Thyroid gland (tissue), 4 donors: ENCODE measurements around the gene CSMD2. TPM values are rescaled to one million over a fixed set of nuclear protein-coding genes. Genes with fewer than 3 reads are reported as not detected.

Experiments used
- DNase-seq, 2 donors: peaks; one replicate each; pipeline ENCODE4 v3.0.0-alpha.2; 2019
- H3K27ac ChIP-seq, 3 donors: fragments of 200-600 bp; sonication (generic); 1 replicate in 2 of 3; 2 replicates in 1 of 3; pipeline ENCODE4 v1.5.1; 2016 to 2019; ENCODE audit warnings: mild to moderate bottlenecking in 1 of 3, moderate library complexity in 1 of 3
- H3K27me3 ChIP-seq: fragments of 200-600 bp; sonication (generic); one replicate; pipeline ENCODE4 v1.5.1; 2019
- H3K36me3 ChIP-seq, 2 donors: fragments of 200-600 bp; sonication (generic); one replicate each; pipeline ENCODE4 v1.5.1; 2016 to 2019
- H3K4me1 ChIP-seq, 2 donors: fragments of 200-600 bp; sonication (generic); one replicate each; pipeline ENCODE4 v1.5.1; 2017 to 2019
- H3K4me3 ChIP-seq, 3 donors: fragments of 200-600 bp; sonication (generic); replicated peaks in 1 of 3; 1 replicate in 2 of 3; 2 replicates in 1 of 3; pipeline ENCODE4 v1.5.1; 2016; ENCODE audit warnings: mild to moderate bottlenecking in 1 of 3
- H3K9me3 ChIP-seq: fragments of 200-600 bp; sonication (generic); one replicate; pipeline ENCODE4 v1.5.1; 2017
- CTCF ChIP-seq, 6 experiments: fragments of 200-600 bp in 3 of 6; fragments of 450-650 bp in 3 of 6; sonication (generic) in 3 of 6; IDR thresholded peaks; one replicate each; pipeline ENCODE4 v1.5.1; 2016 to 2019; ENCODE audit warnings: antibody characterized with exemption in 6 of 6, mild to moderate bottlenecking in 2 of 6, inconsistent platforms in 1 of 6, moderate library complexity in 1 of 6
- POLR2A ChIP-seq, 2 donors: fragments of 450-650 bp; IDR thresholded peaks; one replicate each; pipeline ENCODE4 v1.6.1; 2017; ENCODE audit warnings: antibody characterized with exemption in 2 of 2, mild to moderate bottlenecking in 2 of 2, moderate library complexity in 1 of 2
- WGBS, 2 donors: methylation state at CpG; one replicate each; pipeline ENCODE4 v1.1.5; 2017; 5-methylcytosine and 5-hydroxymethylcytosine counted together
- intact Hi-C: fragments of 100-400 bp; cut with DNase I; formaldehyde crosslinking; loops from one replicate; pipeline ENCODE4 v1.15.1; 2023
- total RNA-seq, 4 donors: library from RNA; depleted of rRNA; stranded (reverse); fragments of >200 nt; gene quantifications; one replicate each; pipeline ENCODE4 v1.2.3, GENCODE V29; 2016

Gene CSMD2
- total RNA-seq, 4 donors from 2014 or later = 0.10 to 0.45 (median 0.13) TPM; not detected in 1

GRCh38 chr1:33985656-33986055, 179.4 kb downstream of the CSMD2 start:
- 69 to 70% methylated on average over 4 of the region's 4 CpGs for WGBS, 2 donors
- intact Hi-C loops = no loop called here
- Histone ChIP-seq H3K36me3 (no peaks in the 10 kb centered on the region), H3K27ac (no peak overlapping the region), H3K4me1 (no peaks in the 10 kb centered on the region), H3K27me3 (no peaks in the 10 kb centered on the region), H3K9me3 (no peaks in the 10 kb centered on the region), H3K4me3 (no peak overlapping the region)
- TF ChIP-seq CTCF (IDR thresholded peaks at IDR 0.05) (no peak), POLR2A (IDR thresholded peaks at IDR 0.05) (no peak)
- no peak for DNase-seq

GRCh38 chr1:33984906-33985565, 180.0 kb downstream of the CSMD2 start:
- H3K4me1 ChIP-seq = no peaks in the 10 kb centered on the region
- TF ChIP-seq CTCF (IDR thresholded peaks at IDR 0.05) = no peak
- no peak for TF ChIP-seq POLR2A (IDR thresholded peaks at IDR 0.05)
- intact Hi-C loops = no loop called here
- H3K27me3 ChIP-seq = no peaks in the 10 kb centered on the region
- H3K4me3 ChIP-seq = no peak overlapping the region
- no peak for DNase-seq
- no peak overlapping the region for H3K27ac ChIP-seq
- H3K9me3 ChIP-seq = no peaks in the 10 kb centered on the region
- H3K36me3 ChIP-seq = no peaks in the 10 kb centered on the region
- 76% methylated on average over 13 of the region's 13 CpGs for WGBS, 2 donors

- WGBS, 2 donors = 90 to 96% methylated on average over 5 of the region's 5 CpGs
- intact Hi-C loops = no loop called here
- no peak overlapping the region for H3K27ac ChIP-seq
These were observed 182.6 kb downstream of the CSMD2 start for GRCh38 chr1:33982419-33982818.

GRCh38 chr1:33979341-33979740, 185.7 kb downstream of the CSMD2 start:
- no peaks in the 10 kb centered on the region for H3K27me3 ChIP-seq
- no peaks in the 10 kb centered on the region for H3K36me3 ChIP-seq
- no peak for DNase-seq
- no peaks in the 10 kb centered on the region for H3K9me3 ChIP-seq
- H3K4me1 ChIP-seq = no peaks in the 10 kb centered on the region
- TF ChIP-seq POLR2A (IDR thresholded peaks at IDR 0.05) = no peak
- no peak for TF ChIP-seq CTCF (IDR thresholded peaks at IDR 0.05)
- no peak overlapping the region for H3K4me3 ChIP-seq
- intact Hi-C loops = no loop called here
- WGBS, 2 donors = 77 to 89% methylated on average over 4 of the region's 4 CpGs
- no peak overlapping the region for H3K27ac ChIP-seq

More at GRCh38 chr1:33982419-33982818, 182.6 kb downstream of the CSMD2 start:
- Histone ChIP-seq H3K36me3 (no peaks in the 10 kb centered on the region), H3K27me3 (no peaks in the 10 kb centered on the region), H3K9me3 (no peaks in the 10 kb centered on the region), H3K4me3 (no peak overlapping the region), H3K4me1 (no peaks in the 10 kb centered on the region)
- no peak for DNase-seq
- no peak for TF ChIP-seq POLR2A (IDR thresholded peaks at IDR 0.05)
- no peak for TF ChIP-seq CTCF (IDR thresholded peaks at IDR 0.05)

- Histone ChIP-seq H3K36me3 (no peaks in the 10 kb centered on the region), H3K4me1 (no peaks in the 10 kb centered on the region), H3K27ac (no peak overlapping the region), H3K27me3 (no peaks in the 10 kb centered on the region), H3K4me3 (no peak overlapping the region), H3K9me3 (no peaks in the 10 kb centered on the region)
- no peak for DNase-seq
- intact Hi-C loops = no loop called here
- 87 to 98% methylated on average over 3 of the region's 3 CpGs for WGBS, 2 donors
- TF ChIP-seq CTCF (IDR thresholded peaks at IDR 0.05) = no peak
- TF ChIP-seq POLR2A (IDR thresholded peaks at IDR 0.05) = no peak
These were observed 189.1 kb downstream of the CSMD2 start for GRCh38 chr1:33975961-33976360.
